Smooth muscle cell (in vitro differentiated cells): ENCODE data around the gene APOBEC3A. TPM values are rescaled to one million over a fixed set of nuclear protein-coding genes. Genes with fewer than 3 reads are reported as not detected.

Experiments used
- DNase-seq: peaks from one replicate; lab custom pipeline; 2025; ENCODE audit not compliant: unreplicated experiment; lab: John Stamatoyannopoulos, UW
- H2AFZ ChIP-seq: fragments of 200-600 bp; sonication (generic); 2 replicates; pipeline ENCODE4 v1.6.0; 2016; ENCODE audit warnings: antibody characterized with exemption, low read depth, mild to moderate bottlenecking
- H3F3A ChIP-seq: fragments of 200-600 bp; sonication (generic); 2 replicates; pipeline ENCODE4 v1.6.0; 2017; ENCODE audit warnings: antibody characterized with exemption, low read depth
- H3K27ac ChIP-seq: fragments of 200-600 bp; sonication (generic); 2 replicates; pipeline ENCODE4 v1.5.1; 2016; ENCODE audit warnings: low read depth, mild to moderate bottlenecking
- H3K27me3 ChIP-seq: fragments of 200-600 bp; sonication (generic); 2 replicates; pipeline ENCODE4 v1.6.1; 2016; ENCODE audit warnings: low read depth, mild to moderate bottlenecking
- H3K36me3 ChIP-seq: fragments of 200-600 bp; sonication (generic); 2 replicates; pipeline ENCODE4 v1.5.1; 2016; ENCODE audit warnings: low read depth
- H3K4me1 ChIP-seq: fragments of 200-600 bp; sonication (generic); 2 replicates; pipeline ENCODE4 v1.5.1; 2016; ENCODE audit warnings: low read depth
- H3K4me2 ChIP-seq: fragments of 200-600 bp; sonication (generic); 2 replicates; pipeline ENCODE4 v1.6.0; 2016; ENCODE audit warnings: mild to moderate bottlenecking
- H3K4me3 ChIP-seq: fragments of 200-600 bp; sonication (generic); 2 replicates; pipeline ENCODE4 v1.5.1; 2016; ENCODE audit warnings: mild to moderate bottlenecking
- H3K79me2 ChIP-seq: fragments of 200-600 bp; sonication (generic); 2 replicates; pipeline ENCODE4 v1.6.0; 2016; ENCODE audit warnings: low read depth, mild to moderate bottlenecking
- H3K9ac ChIP-seq: fragments of 200-600 bp; sonication (generic); 2 replicates; pipeline ENCODE4 v1.6.0; 2016; ENCODE audit warnings: low read depth
- H3K9me3 ChIP-seq: fragments of 200-600 bp; sonication (generic); replicated peaks from 2 replicates; pipeline ENCODE4 v1.5.1; 2016; ENCODE audit warnings: low read depth
- H4K20me1 ChIP-seq: fragments of 200-600 bp; sonication (generic); 2 replicates; pipeline ENCODE4 v1.6.0; 2016; ENCODE audit warnings: low read depth
- CTCF ChIP-seq: fragments of 200-600 bp; sonication (generic); IDR thresholded peaks from 2 replicates; pipeline ENCODE4 v1.5.1; 2017; ENCODE audit warnings: borderline replicate concordance, mild to moderate bottlenecking, antibody characterized with exemption; ENCODE audit not compliant: insufficient read depth, poor library complexity, severe bottlenecking
- WGBS: methylation state at CpG from one replicate; pipeline ENCODE4 v1.1.7; 2016; ENCODE audit warnings: low lambda C conversion rate; 5-methylcytosine and 5-hydroxymethylcytosine counted together
- polyA plus RNA-seq: library from polyadenylated mRNA; unstranded; fragments of >200 nt; fragmentation: Nextera tagmentation; extraction: Ambion mirVana; gene quantifications from 2 replicates; pipeline ENCODE4 v1.2.1, GENCODE V29; 2016
- total RNA-seq: library from RNA; depleted of rRNA; stranded (reverse); fragments of >200 nt; gene quantifications from 2 replicates; pipeline ENCODE4 v1.2.3, GENCODE V29; 2014

The APOBEC3A gene
- total and polyA plus RNA-seq, 2 experiments from 2014 or later = 0.18 TPM; not detected in 1

DNA sequence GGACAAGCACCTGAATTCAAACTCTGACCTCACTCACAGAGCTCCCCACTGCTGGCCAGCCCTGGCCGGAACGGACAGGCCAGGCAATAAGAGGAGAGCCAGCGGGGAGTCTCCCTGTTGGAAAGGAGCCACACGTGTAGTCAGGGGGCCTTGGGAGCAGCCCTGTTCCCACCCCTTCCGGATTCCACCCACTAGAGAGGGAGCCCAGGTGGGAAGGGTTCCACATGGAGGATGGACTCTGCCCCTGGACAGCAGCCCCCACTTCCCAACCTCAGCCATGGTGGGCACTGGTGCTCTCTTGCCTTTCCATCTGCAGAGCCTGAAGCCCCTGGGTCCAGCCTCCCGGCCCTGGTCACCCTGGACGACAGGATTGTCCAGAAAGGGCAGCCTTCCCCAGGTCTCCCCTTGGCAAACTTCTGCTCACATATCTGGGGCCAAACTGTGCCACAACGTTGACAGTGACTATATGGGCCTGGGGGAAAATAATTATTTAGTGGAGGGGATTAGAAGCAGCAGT lies 7.5 kb upstream of the APOBEC3A start:
- H3K27me3 ChIP-seq = no peaks in the 10 kb centered on the region
- H2AFZ ChIP-seq = no peak overlapping the region
- H3K9ac ChIP-seq = no peak overlapping the region
- H3K79me2 ChIP-seq = no peaks in the 10 kb centered on the region
- no peak overlapping the region for H3K4me3 ChIP-seq
- H3K4me1 ChIP-seq = peaks cover 3% of the 10 kb centered on the region
- no peak overlapping the region for H3K27ac ChIP-seq
- TF ChIP-seq CTCF = no peak
- no peaks in the 10 kb centered on the region for H3K36me3 ChIP-seq
- no peak overlapping the region for H3K4me2 ChIP-seq
- H3K9me3 ChIP-seq = no peaks in the 10 kb centered on the region
- no peak for DNase-seq
- no peaks in the 10 kb centered on the region for H3F3A ChIP-seq
- no peaks in the 10 kb centered on the region for H4K20me1 ChIP-seq
- 75% methylated on average over 8 of the region's 8 CpGs for WGBS

DNA sequence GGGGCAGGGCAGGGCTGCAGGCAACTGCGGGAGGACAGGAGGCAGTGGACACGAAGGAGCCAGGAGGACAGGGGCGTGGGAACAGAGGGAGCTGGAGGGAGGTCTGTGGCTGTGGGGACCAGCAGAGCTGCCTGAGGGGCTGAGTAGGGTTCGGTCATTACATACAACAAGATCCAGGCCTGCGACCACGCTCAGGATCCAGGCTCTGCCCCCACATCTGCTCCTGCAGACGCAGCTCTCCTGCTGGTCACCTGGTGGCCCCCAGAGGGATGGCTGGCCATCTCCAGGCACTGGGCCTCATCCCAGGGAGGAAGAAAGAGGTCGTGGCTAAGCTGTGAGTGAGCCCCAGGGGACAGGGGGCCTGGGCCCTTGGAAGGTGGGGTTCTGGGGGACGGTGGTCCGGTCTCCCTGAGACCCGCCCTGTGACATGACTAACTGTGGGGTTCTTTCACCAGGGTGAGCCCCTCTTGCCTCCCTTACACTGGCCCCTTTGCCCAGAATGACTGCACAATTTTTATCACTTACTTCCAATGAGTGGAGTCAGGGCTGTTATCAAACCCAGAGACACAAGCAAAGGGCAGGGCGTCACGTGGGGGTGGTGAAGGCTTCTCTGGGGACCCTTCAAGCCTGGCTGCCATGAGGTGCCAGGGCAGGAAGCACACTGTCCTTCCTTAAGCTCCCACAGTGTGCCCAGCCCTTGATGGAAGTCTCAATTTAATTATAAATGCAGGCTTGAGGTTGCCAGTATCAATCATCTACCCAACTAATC lies 6.7 kb upstream of the APOBEC3A start:
- Histone ChIP-seq H3K36me3 (no peaks in the 10 kb centered on the region), H2AFZ (no peak overlapping the region), H3K9me3 (no peaks in the 10 kb centered on the region), H3K9ac (no peak overlapping the region), H3K79me2 (no peaks in the 10 kb centered on the region), H3K4me1 (peaks cover 3% of the 10 kb centered on the region), H3K27me3 (no peaks in the 10 kb centered on the region), H3K4me2 (no peak overlapping the region), H3K27ac (no peak overlapping the region), H3K4me3 (no peak overlapping the region), H4K20me1 (no peaks in the 10 kb centered on the region), H3F3A (no peaks in the 10 kb centered on the region)
- no peak for TF ChIP-seq CTCF
- WGBS = 86% methylated on average over 13 of the region's 13 CpGs
- DNase-seq = no peak

- Histone ChIP-seq H3K4me2 (no peak overlapping the region), H3K9me3 (no peaks in the 10 kb centered on the region), H3K36me3 (no peaks in the 10 kb centered on the region), H3K79me2 (no peaks in the 10 kb centered on the region), H3K4me3 (no peak overlapping the region), H3K4me1 (peaks cover 3% of the 10 kb centered on the region), H4K20me1 (no peaks in the 10 kb centered on the region), H3K27ac (no peak overlapping the region), H3K27me3 (no peaks in the 10 kb centered on the region), H2AFZ (no peak overlapping the region), H3K9ac (no peak overlapping the region), H3F3A (no peaks in the 10 kb centered on the region)
- 85% methylated on average over 2 of the region's 2 CpGs for WGBS
- no peak for DNase-seq
- TF ChIP-seq CTCF = no peak
These were observed 5.7 kb upstream of the APOBEC3A start for GRCh38 chr22:38951734-38952133.
